Activated T-cell treated with anti-CD3 and anti-CD28 coated beads, Interleukin-2, amount 50 U/mL, for 1 hour (primary cell): ENCODE data around the gene CAPSL.
A peak's percentile ranks its signal among the peaks of the same experiment; 100 is the strongest.
"Not testable (repeated sequence)": the region's sequence is repeated elsewhere in the genome, so short reads cannot be mapped to it uniquely, and the experiment has no call there.

Experiments
- DNase-seq: peaks from one replicate; pipeline ENCODE4 v3.0.0-alpha.2; 2020

CAPSL gene

GRCh38 chr5:35938568-35939227 lies at the start of gene CAPSL:
Gene CAPSL, minus strand, starts transcription at chr5:35938622. Its CDS starts 17,502 bp downstream, at chr5:35921120.
- DNase-seq, result no peak

DNA sequence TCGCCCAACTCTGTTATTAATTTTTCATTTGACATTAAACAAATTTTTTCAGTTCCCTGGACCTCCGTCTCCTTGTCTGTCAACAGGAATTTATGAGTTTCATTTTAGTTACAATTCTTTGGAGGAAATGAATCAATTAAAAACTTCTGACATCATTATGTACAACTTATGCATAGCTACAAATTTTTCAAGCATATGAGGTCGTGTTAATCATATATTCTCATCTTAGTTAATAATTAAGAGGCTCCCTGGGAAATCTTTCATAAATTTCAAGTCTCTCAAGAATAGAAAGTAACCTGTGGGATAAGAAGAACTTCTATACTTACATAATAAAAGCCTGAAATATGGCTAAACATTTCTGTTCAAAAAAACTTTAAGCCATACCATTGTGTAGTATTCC lies 49.4 kb upstream of the CAPSL start:
- DNase-seq, result no peak

DNA sequence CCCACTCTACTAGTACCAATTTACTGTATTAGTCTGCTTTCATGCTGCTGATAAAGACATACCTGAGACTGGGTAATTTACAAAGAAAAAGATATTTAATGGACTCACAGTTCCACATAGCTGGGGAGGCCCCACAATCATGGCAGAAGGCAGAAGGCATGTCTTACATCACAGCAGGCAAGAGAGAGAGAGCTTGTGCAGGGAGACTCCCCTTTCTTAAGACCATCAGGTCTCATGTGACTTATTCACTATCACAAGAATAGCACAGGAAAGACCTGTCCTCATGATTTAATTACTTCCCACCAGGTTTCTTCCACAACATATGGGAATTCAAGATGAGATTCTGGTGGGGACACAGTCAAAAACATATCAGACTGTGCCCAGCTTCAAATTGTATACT lies 41.3 kb upstream of the CAPSL start:
- no peak for DNase-seq

GRCh38 chr5:35976859-35977258 lies 38.4 kb upstream of the CAPSL start:
- DNase-seq, result not testable (repeated sequence)

- DNase-seq, result no peak
Measured at GRCh38 chr5:35974570-35974969, 36.1 kb upstream of the CAPSL start.

DNA sequence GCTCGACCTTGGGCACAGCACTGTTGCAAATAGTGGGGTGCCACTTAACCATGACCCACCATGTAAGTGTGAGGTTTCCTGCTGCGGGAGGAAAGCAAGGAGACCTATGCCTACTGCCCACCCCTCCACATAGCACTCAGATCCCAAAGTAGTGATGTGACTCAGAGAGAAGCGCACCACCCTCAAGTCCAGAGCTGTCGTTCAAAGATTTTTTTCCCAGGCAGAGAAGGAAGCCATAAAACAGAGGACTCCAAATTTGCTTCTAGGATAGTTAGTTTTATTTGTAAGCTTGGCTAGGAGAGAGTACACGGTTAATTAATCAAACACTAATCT lies 33.4 kb upstream of the CAPSL start:
- DNase-seq, result no peak

GRCh38 chr5:35971186-35971877 lies 32.9 kb upstream of the CAPSL start:
- DNase-seq, result no peak

- DNase-seq, result no peak
Measured at GRCh38 chr5:35963381-35963843, 25.0 kb upstream of the CAPSL start.

DNA sequence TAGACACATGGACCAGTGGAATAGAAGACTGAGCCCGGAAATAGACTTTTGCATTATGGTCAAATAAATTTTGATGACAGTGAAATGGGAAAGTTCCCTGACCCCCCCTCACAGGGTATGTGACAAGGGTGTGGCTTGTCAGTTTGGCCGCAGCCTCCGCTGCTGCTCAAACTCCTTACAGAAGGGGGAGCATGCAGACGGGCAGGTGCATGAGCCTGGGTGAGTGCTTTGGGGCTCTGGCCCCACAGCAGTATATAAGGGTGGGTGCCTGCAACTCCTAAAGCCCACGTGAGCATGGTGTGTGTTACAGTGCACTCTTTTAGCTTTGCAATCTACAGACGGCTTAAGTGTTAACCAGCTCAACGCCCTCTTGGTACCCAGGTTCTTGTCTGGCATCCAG lies 21.9 kb upstream of the CAPSL start:
- DNase-seq, result no peak

- no peak for DNase-seq
Measured at GRCh38 chr5:35956429-35956828, 18.0 kb upstream of the CAPSL start.

DNA sequence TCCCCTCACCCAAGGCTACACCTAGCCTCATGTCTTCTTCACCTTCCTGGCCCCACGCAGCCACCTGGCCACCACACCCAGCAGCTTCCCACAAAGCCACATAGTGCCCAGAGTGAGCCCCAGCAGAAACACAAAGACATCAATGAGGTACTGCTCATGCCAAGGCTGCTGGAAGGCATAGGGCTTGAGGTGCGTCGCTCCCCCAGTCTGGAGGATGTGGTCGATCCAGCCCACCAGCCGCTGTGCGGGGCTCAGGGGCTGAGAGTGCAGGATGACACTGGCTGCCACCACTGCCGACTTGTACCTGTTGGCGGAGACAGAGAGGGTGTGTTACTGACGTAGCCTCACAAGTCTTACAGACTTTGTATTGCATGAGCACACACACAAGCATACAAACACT lies 15.8 kb upstream of the CAPSL start:
- DNase-seq, result no peak

DNA sequence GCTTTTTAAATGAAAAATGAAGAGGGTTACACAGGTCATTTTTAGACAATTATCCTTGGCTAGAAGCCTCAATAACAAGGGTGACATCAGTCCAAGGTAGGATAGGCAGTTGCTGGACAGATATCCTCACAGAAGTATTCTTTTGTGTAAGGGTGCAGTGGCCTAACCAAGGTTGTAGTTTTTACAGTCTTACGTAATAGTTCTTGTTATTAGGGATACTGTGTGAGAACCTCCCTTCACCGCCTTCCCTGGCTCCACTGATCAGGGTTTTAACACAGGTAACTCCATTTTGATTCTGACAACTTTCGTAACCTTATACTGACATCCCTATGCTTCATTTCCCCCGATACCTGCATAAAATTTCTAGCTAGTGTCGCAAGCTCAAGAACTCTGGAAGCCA lies 8.7 kb upstream of the CAPSL start:
- no peak for DNase-seq

- no peak for DNase-seq
Measured at GRCh38 chr5:35939639-35940038, 1.2 kb upstream of the CAPSL start.

DNA sequence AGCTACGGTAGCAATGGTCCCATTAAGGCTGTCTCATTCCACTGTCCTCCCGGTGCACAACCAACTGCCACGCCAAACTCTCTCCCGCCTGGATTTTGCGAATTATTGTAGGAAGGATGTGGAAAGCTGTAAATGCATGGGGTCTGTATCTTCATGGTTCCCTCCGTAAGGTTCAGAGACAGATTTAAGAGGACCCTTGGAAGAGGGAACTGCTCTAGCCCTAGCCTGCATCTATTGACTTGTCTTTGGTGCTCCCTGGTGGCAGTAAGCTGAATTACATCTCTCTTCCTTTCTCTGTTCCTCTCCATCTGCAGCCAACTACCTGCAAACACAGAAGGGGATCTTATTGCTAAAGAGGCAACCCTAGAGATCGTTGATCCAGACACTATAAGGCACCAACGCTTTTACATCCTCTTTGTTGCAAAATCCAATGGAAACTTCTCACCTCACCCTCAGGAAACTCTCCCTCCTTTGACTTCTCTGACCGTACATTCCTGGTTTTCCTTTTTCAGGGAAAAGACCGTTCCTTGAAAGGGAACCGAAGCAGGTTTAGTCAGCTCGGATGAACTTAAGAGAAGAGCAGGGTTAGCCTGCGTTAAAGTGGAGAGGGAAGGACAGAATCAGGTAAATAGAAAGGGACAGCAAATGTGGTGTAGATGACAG lies 11.9 kb downstream of the CAPSL start:
- DNase-seq, result peak; percentile 50

GRCh38 chr5:35924950-35925722 lies 13.3 kb downstream of the CAPSL start:
- DNase-seq, result peak; percentile 86

DNA sequence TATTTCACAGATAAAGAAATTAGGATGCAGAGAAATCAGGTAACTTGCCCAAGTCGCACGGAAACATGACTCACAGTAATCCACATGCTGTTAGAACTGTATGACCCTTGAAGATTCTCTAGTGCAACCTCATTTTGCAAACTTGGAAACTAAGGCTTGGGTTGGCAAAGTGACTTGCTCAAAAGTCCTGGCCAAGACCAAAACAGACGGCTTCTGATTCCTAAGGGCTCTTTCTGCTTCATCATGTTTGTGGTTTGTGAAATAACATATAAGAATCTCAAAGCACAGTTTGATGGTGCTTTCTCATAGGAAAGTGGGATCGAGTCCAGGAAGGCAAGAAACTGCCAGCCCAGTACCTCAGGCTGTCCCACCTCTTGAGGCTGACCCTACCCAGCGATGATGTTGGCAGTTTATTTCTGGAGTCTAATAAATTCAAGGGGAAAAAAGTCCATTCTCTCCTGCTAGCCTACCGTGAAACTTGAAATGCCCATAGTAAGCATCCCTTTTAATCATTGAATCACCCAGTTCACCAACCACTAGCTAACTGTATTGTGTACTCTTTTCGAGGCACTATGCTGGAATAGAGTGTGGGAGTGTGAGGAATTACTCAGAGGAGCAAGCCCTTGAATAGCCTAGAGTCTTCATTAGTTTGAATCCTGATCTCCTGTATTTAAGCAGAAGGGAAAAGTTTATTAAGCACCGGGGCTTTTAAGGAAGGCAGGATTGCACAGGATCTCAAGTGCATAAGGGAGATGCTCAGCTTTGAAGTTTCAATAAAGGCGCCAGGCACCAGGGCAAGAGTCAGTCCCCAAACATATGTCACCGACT lies 14.1 kb downstream of the CAPSL start:
- DNase-seq, result no peak

- DNase-seq, result no peak
Measured at GRCh38 chr5:35922468-35922867, 16.0 kb downstream of the CAPSL start.

- no peak for DNase-seq
Measured at GRCh38 chr5:35921930-35922329, 16.5 kb downstream of the CAPSL start.

DNA sequence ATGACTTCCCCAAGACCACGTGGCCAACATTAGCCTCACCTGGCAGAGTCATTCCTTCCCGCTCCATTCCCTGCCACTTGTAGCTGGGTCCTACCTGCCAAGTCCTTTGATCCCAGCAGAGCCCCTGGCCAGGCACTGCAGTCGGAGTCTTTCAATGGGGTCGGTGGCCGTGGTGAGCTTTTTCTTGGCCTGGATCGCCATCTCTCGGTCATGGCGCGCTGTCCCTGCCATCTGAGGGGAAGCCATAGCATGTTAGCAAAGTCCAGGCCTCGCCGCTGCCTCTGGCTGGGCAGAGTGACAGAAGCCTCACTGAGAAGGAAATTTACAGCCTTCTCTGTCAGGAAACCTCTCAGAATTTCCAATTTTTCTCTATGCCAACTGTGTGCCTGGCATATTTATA lies 17.5 kb downstream of the CAPSL start:
- no peak for DNase-seq

- no peak for DNase-seq
Measured at GRCh38 chr5:35919191-35919590, 19.2 kb downstream of the CAPSL start.

- DNase-seq, result no peak
Measured at GRCh38 chr5:35908814-35909213, 29.6 kb downstream of the CAPSL start.

DNA sequence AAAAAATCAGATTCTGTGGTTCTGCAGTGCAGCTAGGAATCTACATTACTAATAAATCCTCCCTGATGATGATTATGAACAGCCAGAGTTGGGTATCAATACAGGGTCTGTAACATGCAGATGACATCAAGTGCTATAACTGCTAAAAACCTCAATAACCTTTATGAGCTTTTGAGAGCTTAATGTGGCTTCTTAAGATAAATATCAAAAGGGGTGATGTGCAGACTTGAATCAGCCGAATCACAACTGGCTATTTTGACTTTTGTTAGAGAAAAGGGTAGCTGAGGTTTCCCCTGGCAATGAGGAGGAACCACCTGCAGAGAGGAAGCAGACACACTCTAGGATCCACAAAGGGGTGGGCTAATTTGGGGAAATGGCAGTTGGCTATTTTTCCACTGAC lies 30.2 kb downstream of the CAPSL start:
- DNase-seq, result no peak
